CD4-positive, alpha-beta T cell treated with Interleukin-12 subunit alpha and Interleukin-12 subunit beta, for 1 hour (primary cell): ENCODE measurements around the gene BEST4.
"Not testable (repeated sequence)": the region's sequence is repeated elsewhere in the genome, so short reads cannot be mapped to it uniquely, and the experiment has no call there.

Source experiments
- DNase-seq: peaks from one replicate; pipeline ENCODE4 v3.0.0-alpha.2; 2020

BEST4 gene

GRCh38 chr1:44776730-44777068 lies 11.3 kb downstream of the BEST4 start:
- DNase-seq = no peak

- DNase-seq = peak; percentile 55
These were observed 11.8 kb downstream of the BEST4 start for GRCh38 chr1:44775930-44776729.

- DNase-seq = peak; percentile 91
These were observed 12.7 kb downstream of the BEST4 start, which contains the start of gene RPS8 for GRCh38 chr1:44775078-44775929. Gene RPS8, plus strand, starts transcription at chr1:44775540. Its CDS starts 57 bp downstream, at chr1:44775597.

- not testable (repeated sequence) for DNase-seq
These were observed 21.5 kb downstream of the BEST4 start for GRCh38 chr1:44766421-44766820.

- no peak for DNase-seq
These were observed 27.1 kb downstream of the BEST4 start for GRCh38 chr1:44760876-44761275.

GRCh38 chr1:44759077-44759476 lies 28.9 kb downstream of the BEST4 start:
- no peak for DNase-seq

- no peak for DNase-seq
These were observed 30.6 kb downstream of the BEST4 start for GRCh38 chr1:44757420-44757819.

GRCh38 chr1:44747878-44748277 lies 40.1 kb downstream of the BEST4 start:
- no peak for DNase-seq

- DNase-seq = no peak
These were observed 44.8 kb downstream of the BEST4 start for GRCh38 chr1:44743211-44743610.

GRCh38 chr1:44740179-44740617 lies 47.8 kb downstream of the BEST4 start:
- DNase-seq = no peak

GRCh38 chr1:44739307-44740178 lies 48.4 kb downstream of the BEST4 start, which contains the start of gene KIF2C:
Gene KIF2C, plus strand, starts transcription at chr1:44739837. Its CDS starts 96 bp downstream, at chr1:44739933.
- DNase-seq = peak; percentile 96

GRCh38 chr1:44738953-44739306 lies 49.0 kb downstream of the BEST4 start:
- not testable (repeated sequence) for DNase-seq

GRCh38 chr1:44735992-44736391 lies 52.0 kb downstream of the BEST4 start:
- DNase-seq = no peak

- DNase-seq = no peak
These were observed 54.2 kb downstream of the BEST4 start for GRCh38 chr1:44733784-44734183.
